SK-N-SH (cell line): Measurements from ENCODE around the gene C4B.

Experiments used
- CTCF ChIP-seq: fragments of 200-600 bp; sonication (generic); IDR thresholded peaks from 2 replicates; pipeline ENCODE4 v1.6.1; 2017; ENCODE audit warnings: antibody characterized with exemption, mild to moderate bottlenecking, moderate library complexity
- EZH2phosphoT487 ChIP-seq: fragments of 200-600 bp; sonication (generic); IDR thresholded peaks from 2 replicates; pipeline ENCODE4 v1.6.1; 2017; ENCODE audit warnings: low read depth, mixed run types, mild to moderate bottlenecking, antibody characterized with exemption, moderate library complexity, borderline replicate concordance
- FOSL2 ChIP-seq: IDR thresholded peaks from 2 replicates; pipeline ENCODE4 v1.4.0; 2012; ENCODE audit warnings: low read depth, mild to moderate bottlenecking, moderate library complexity, borderline replicate concordance
- FOXM1 ChIP-seq: IDR thresholded peaks from 2 replicates; pipeline ENCODE4 v1.4.0; 2012; ENCODE audit warnings: low read depth, mild to moderate bottlenecking
- GATA2 ChIP-seq: sonication (generic); formaldehyde crosslinking; IDR thresholded peaks from 2 replicates; pipeline ENCODE4 v1.5.0; 2020; ENCODE audit warnings: mild to moderate bottlenecking, missing genetic modification reagents
- JUND ChIP-seq: IDR thresholded peaks from 2 replicates; pipeline ENCODE4 v1.4.0; 2012
- MAX ChIP-seq: IDR thresholded peaks from 2 replicates; pipeline ENCODE4 v1.4.0; 2012; ENCODE audit warnings: low read depth
- POLR2AphosphoS5 ChIP-seq: IDR thresholded peaks from 2 replicates; pipeline ENCODE4 v1.6.1; 2012; ENCODE audit warnings: low read depth, low read length
- RCOR1 ChIP-seq: fragments of 150-350 bp; IDR thresholded peaks from 2 replicates; pipeline ENCODE4 v1.6.1; 2017; ENCODE audit warnings: antibody characterized with exemption, low read length
- REST ChIP-seq: IDR thresholded peaks from 2 replicates; pipeline ENCODE4 v1.6.1; 2012; ENCODE audit warnings: mild to moderate bottlenecking, low read depth, low read length, moderate library complexity
- RFX5 ChIP-seq: IDR thresholded peaks from 2 replicates; pipeline ENCODE4 v1.6.1; 2012; ENCODE audit warnings: mild to moderate bottlenecking, improper control_type of control experiment, low read length
- SIN3A ChIP-seq: IDR thresholded peaks from 2 replicates; pipeline ENCODE4 v1.6.1; 2012; ENCODE audit warnings: low read depth, mild to moderate bottlenecking, low read length, moderate library complexity, borderline replicate concordance
- TAF1 ChIP-seq: IDR thresholded peaks from 2 replicates; pipeline ENCODE4 v1.6.1; 2012; ENCODE audit warnings: low read depth, mild to moderate bottlenecking, low read length, moderate library complexity, borderline replicate concordance
- USF2 ChIP-seq: fragments of 150-350 bp; IDR thresholded peaks from 2 replicates; pipeline ENCODE4 v1.6.1; 2017; ENCODE audit warnings: antibody characterized with exemption, low read length, low read depth, borderline replicate concordance

- TF ChIP-seq RFX5, result no peak
- no peak for TF ChIP-seq CTCF
- no peak for TF ChIP-seq JUND
- TF ChIP-seq MAX, result no peak
- TF ChIP-seq GATA2, result no peak
- TF ChIP-seq POLR2AphosphoS5, result no peak
- TF ChIP-seq USF2, result no peak
- TF ChIP-seq TAF1, result no peak
- TF ChIP-seq REST, result no peak
- TF ChIP-seq SIN3A, result no peak
- no peak for TF ChIP-seq FOXM1
- TF ChIP-seq EZH2phosphoT487, result no peak
- no peak for TF ChIP-seq RCOR1
- TF ChIP-seq FOSL2, result no peak
Measured at GRCh38 chr6:32073613-32074012, 59.0 kb downstream of the C4B start.
